Panc1 (cell line): ENCODE results near the gene AUNIP. TPM values are rescaled to one million over a fixed set of nuclear protein-coding genes. Genes with fewer than 3 reads are reported as not detected.

ENCODE experiments used
- ATAC-seq: fragments of 200-7000 bp; cut with Tn5 transposase; 2 replicates; pipeline ENCODE4 v1.9.1; 2020; ENCODE audit warnings: mild to moderate bottlenecking, moderate library complexity
- BruUV-seq: library from RNA; stranded (reverse); fragments of 400-500 nt; replicated peaks from 2 replicates; lab custom pipeline; 2021; lab: Mats Ljungman, UMichigan
- CTCF ChIA-PET: fragments of 300-600 bp; sonication (Branson Sonifier 250); formaldehyde crosslinking; loops from one replicate; lab custom pipeline; 2022; ENCODE audit warnings: antibody characterized with exemption; lab: Charles Lee
- POLR2A ChIA-PET: fragments of 300-600 bp; sonication (Branson Sonifier 250); formaldehyde crosslinking; loops from one replicate; lab custom pipeline; 2022; ENCODE audit warnings: antibody characterized with exemption; lab: Charles Lee
- DNase-seq: peaks from one replicate; pipeline ENCODE4 v3.0.0-alpha.2; 2010; ENCODE audit warnings: low read depth, low spot score
- H3K27ac ChIP-seq: 2 replicates; pipeline ENCODE4 v1.5.1; 2011; ENCODE audit warnings: mild to moderate bottlenecking, low read length, inconsistent platforms
- H3K27me3 ChIP-seq: fragments of 200-500 bp; sonication (Bioruptor generic); 2 replicates; pipeline ENCODE4 v1.6.0; 2014; ENCODE audit warnings: low read length, inconsistent platforms; ENCODE audit not compliant: control insufficient read depth, insufficient read depth
- H3K36me3 ChIP-seq: fragments of 200-500 bp; sonication (Bioruptor generic); 2 replicates; pipeline ENCODE4 v1.5.1; 2014; ENCODE audit warnings: inconsistent platforms, mild to moderate bottlenecking, low read length, moderate library complexity; ENCODE audit not compliant: control insufficient read depth, insufficient read depth
- H3K4me1 ChIP-seq: 2 replicates; pipeline ENCODE4 v1.5.1; 2011; ENCODE audit warnings: inconsistent platforms, mild to moderate bottlenecking, low read length, moderate library complexity; ENCODE audit not compliant: control insufficient read depth, insufficient read depth
- H3K4me3 ChIP-seq, 2 experiments: 2 replicates each; pipeline ENCODE4 v1.5.1; 2011 to 2012; ENCODE audit warnings: low read depth in 2 of 2, low read length in 2 of 2, mild to moderate bottlenecking in 2 of 2, inconsistent platforms in 1 of 2, moderate library complexity in 1 of 2
- H3K9me3 ChIP-seq: fragments of 200-500 bp; sonication (Bioruptor generic); 2 replicates; pipeline ENCODE4 v1.5.1; 2014; ENCODE audit warnings: low read depth, mild to moderate bottlenecking, inconsistent platforms, low read length, moderate library complexity; ENCODE audit not compliant: control insufficient read depth, insufficient read depth
- POLR2AphosphoS5 ChIP-seq: IDR thresholded peaks from 2 replicates; pipeline ENCODE4 v1.6.1; 2012; ENCODE audit warnings: mild to moderate bottlenecking, low read depth, low read length, moderate library complexity
- SIN3A ChIP-seq: IDR thresholded peaks from 2 replicates; pipeline ENCODE4 v1.6.1; 2012; ENCODE audit warnings: low read depth, mild to moderate bottlenecking, low read length, moderate library complexity, borderline replicate concordance; ENCODE audit not compliant: insufficient read depth
- TCF7L2 ChIP-seq: IDR thresholded peaks from 2 replicates; pipeline ENCODE4 v1.6.1; 2011; ENCODE audit warnings: mild to moderate bottlenecking, low read depth, low read length, inconsistent platforms
- in situ Hi-C: cut with HindIII; loops from 2 replicates; pipeline ENCODE4 v1.10.0; 2016; ENCODE audit warnings: low sequenced_read_pairs, low pct_unique_long_range_greater_than_20kb
- intact Hi-C: fragments of 100-400 bp; cut with micrococcal nuclease; formaldehyde crosslinking; loops from one replicate; pipeline ENCODE4 v1.10.0; 2022; ENCODE audit not compliant: unreplicated experiment
- total RNA-seq: library from RNA; stranded (reverse); gene quantifications from one replicate; pipeline ENCODE4 v1.2.1, GENCODE V29; 2021; ENCODE audit not compliant: unreplicated experiment
- TF ChIP-seq, protein P1 (sequence below): fragments of 450-650 bp; IDR thresholded peaks from 2 replicates; pipeline ENCODE4 v1.5.1; 2017; ENCODE audit warnings: mild to moderate bottlenecking
- TF ChIP-seq, protein P2 (sequence below), 2 experiments: IDR thresholded peaks; 2 replicates each; pipeline ENCODE4 v1.6.1; 2011 to 2012; ENCODE audit warnings: low read depth in 2 of 2, control low read depth in 1 of 2, low read length in 1 of 2, mild to moderate bottlenecking in 1 of 2, moderate library complexity in 1 of 2; ENCODE audit not compliant: insufficient read depth in 1 of 2

AUNIP gene
- total RNA-seq, 1 experiment from 2014 or later: 12.2 TPM

- BruUV-seq: no TSS peak
- TF ChIP-seq, protein P1, sequence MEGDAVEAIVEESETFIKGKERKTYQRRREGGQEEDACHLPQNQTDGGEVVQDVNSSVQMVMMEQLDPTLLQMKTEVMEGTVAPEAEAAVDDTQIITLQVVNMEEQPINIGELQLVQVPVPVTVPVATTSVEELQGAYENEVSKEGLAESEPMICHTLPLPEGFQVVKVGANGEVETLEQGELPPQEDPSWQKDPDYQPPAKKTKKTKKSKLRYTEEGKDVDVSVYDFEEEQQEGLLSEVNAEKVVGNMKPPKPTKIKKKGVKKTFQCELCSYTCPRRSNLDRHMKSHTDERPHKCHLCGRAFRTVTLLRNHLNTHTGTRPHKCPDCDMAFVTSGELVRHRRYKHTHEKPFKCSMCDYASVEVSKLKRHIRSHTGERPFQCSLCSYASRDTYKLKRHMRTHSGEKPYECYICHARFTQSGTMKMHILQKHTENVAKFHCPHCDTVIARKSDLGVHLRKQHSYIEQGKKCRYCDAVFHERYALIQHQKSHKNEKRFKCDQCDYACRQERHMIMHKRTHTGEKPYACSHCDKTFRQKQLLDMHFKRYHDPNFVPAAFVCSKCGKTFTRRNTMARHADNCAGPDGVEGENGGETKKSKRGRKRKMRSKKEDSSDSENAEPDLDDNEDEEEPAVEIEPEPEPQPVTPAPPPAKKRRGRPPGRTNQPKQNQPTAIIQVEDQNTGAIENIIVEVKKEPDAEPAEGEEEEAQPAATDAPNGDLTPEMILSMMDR: no peak
- TF ChIP-seq, protein P2, sequence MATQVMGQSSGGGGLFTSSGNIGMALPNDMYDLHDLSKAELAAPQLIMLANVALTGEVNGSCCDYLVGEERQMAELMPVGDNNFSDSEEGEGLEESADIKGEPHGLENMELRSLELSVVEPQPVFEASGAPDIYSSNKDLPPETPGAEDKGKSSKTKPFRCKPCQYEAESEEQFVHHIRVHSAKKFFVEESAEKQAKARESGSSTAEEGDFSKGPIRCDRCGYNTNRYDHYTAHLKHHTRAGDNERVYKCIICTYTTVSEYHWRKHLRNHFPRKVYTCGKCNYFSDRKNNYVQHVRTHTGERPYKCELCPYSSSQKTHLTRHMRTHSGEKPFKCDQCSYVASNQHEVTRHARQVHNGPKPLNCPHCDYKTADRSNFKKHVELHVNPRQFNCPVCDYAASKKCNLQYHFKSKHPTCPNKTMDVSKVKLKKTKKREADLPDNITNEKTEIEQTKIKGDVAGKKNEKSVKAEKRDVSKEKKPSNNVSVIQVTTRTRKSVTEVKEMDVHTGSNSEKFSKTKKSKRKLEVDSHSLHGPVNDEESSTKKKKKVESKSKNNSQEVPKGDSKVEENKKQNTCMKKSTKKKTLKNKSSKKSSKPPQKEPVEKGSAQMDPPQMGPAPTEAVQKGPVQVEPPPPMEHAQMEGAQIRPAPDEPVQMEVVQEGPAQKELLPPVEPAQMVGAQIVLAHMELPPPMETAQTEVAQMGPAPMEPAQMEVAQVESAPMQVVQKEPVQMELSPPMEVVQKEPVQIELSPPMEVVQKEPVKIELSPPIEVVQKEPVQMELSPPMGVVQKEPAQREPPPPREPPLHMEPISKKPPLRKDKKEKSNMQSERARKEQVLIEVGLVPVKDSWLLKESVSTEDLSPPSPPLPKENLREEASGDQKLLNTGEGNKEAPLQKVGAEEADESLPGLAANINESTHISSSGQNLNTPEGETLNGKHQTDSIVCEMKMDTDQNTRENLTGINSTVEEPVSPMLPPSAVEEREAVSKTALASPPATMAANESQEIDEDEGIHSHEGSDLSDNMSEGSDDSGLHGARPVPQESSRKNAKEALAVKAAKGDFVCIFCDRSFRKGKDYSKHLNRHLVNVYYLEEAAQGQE (IDR thresholded peaks at IDR 0.05; ENCODE audit: insufficient read depth in 1 of 2, low read depth in 2 of 2, low read length in 1 of 2): no peak
- no peak for TF ChIP-seq POLR2AphosphoS5
- TF ChIP-seq SIN3A: no peak
- no peak for TF ChIP-seq TCF7L2
- no peaks in the 10 kb centered on the region for H3K9me3 ChIP-seq
- H3K27me3 ChIP-seq: no peaks in the 10 kb centered on the region
- no peak for DNase-seq
- H3K4me3 ChIP-seq: no peak overlapping the region
- no peaks in the 10 kb centered on the region for H3K36me3 ChIP-seq
- ATAC-seq: no peak
- ChIA-PET POLR2A (no interaction called here), CTCF (interaction anchor here (0.9 kb wide), 1 partner anchor 188 kb away, joined by 5 read pairs; no protein-coding TSS in a partner anchor)
- intact Hi-C loops (loop anchor here (5.0 kb wide), 1 partner anchor 174 kb away; no protein-coding TSS in a partner anchor), in situ Hi-C loops (no loop called here)
- H3K4me1 ChIP-seq: 0 out of 2 replicates have a peak, but pooled peaks cover 5% of the 10 kb centered on the region
- H3K27ac ChIP-seq: no peak overlapping the region
These were observed 63.1 kb downstream of the AUNIP start for GRCh38 chr1:25795946-25796810.

DNA sequence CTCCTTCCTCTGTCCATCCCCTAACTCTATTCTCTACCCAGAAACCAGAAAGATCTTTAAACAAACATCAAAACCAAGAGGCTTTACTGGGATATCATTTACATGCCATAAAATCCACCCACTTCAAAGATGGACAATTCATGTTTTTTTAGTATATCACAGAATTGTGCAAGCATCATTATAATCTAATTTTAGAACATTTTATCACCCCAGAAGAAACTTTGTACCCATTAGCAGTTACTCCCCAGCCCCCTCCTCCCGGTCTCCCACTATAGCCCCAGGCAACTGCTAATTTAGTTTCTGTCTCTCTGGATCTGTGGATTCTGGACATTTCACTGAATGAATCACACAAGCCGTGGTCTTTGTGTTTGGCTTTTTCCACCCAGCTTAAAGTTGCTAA lies 64.0 kb downstream of the AUNIP start:
- ATAC-seq: no peak
- H3K36me3 ChIP-seq: no peaks in the 10 kb centered on the region
- POLR2A ChIA-PET: no interaction called here
- H3K27ac ChIP-seq: no peak overlapping the region
- H3K27me3 ChIP-seq: no peaks in the 10 kb centered on the region
- no peaks in the 10 kb centered on the region for H3K4me1 ChIP-seq
- intact Hi-C loops: loop anchor here (5.0 kb wide), 1 partner anchor 173 kb away; no protein-coding TSS in a partner anchor
- no peak overlapping the region for H3K4me3 ChIP-seq
- BruUV-seq: no TSS peak
- H3K9me3 ChIP-seq: no peaks in the 10 kb centered on the region
- CTCF ChIA-PET: no interaction called here
- no peak for DNase-seq
- in situ Hi-C loops: no loop called here
- TF ChIP-seq, protein P2 (IDR thresholded peaks at IDR 0.05; ENCODE audit: insufficient read depth in 1 of 2, low read depth in 2 of 2, low read length in 1 of 2): no peak
- TF ChIP-seq TCF7L2 (no peak), SIN3A (no peak)
